HG03571 (cell line): ENCODE data around the gene PRTFDC1.
"Not testable (repeated sequence)": the region's sequence is repeated elsewhere in the genome, so short reads cannot be mapped to it uniquely, and the experiment has no call there.

Experiments
- ATAC-seq: cut with Tn5 transposase; IDR thresholded peaks from one replicate; pipeline ENCODE4 v1.9.1; 2021; ENCODE audit not compliant: unreplicated experiment

Gene PRTFDC1

DNA sequence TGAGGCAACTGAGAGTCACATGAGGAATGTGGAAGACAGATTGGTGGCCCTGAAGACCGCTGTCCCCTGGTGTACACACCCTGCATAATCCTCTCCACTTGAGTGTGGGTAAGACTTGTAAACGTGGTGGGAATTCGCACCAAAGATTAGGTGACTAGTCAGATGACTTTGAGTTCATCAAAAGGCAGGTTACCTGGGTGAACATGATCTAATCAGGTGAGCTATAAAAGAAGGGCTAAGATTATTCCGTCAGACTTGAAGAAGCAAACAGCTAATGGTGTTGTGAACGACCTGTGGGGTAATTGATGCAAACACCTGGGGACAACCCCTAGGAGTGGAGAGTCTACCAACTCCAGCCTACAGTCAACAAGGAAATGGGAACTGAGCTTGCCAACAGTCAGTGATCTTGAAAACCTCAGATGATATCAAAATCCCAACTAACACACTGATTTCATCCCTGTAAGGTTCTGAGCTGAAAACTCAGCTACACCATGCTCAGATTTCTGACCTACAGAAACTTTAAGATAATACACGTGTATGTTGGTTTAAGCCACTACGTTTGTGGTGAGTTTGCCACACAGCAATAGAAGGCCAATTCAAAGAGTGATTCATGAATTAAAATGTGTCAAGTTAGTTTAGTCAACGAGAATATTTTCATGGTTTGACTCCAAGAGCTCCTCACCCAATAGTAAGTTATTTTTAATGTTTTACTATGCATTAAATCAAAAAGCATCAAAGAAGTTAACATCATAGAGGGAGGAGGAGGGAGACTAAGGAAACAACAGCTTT is 16.7 kb downstream of the PRTFDC1 start:
- no peak for ATAC-seq

DNA sequence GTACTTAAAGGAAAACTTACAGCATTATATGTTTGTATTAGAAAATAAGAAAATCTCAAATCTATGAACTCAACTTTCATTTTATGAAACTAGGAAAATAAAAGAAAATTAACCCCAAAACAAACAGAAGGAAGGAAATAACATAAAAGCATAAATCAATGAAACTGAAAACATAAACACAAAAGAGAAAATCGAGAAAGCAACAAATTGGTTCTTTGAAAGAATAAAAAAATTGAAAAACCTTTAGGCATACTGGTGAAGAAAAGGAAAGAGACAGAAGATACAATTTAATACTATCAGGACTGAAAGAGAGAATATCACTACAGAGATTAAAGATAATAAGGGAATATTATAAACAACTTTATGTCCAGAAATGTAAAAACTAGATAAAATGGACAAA is 21.2 kb downstream of the PRTFDC1 start:
- no peak for ATAC-seq

DNA sequence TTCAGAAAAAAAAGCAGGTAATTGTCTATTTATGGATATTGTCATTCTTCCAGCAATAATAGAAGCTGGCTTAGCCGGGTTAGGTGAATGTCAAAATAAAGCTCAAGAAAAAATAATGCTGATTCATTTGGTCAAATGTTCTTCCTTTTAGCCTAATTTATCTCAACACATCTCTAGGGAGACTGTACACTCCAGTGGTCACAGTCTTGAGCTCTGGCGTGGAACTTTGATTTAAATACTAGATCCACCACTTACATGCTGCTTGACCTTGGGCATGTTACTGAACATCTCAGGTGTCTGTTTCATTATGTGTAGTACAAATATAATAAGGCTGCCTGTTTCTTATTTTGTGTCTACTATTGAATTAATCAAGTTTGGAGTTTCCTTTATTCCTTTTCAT is 22.0 kb downstream of the PRTFDC1 start:
- ATAC-seq, result peak; percentile 79

DNA sequence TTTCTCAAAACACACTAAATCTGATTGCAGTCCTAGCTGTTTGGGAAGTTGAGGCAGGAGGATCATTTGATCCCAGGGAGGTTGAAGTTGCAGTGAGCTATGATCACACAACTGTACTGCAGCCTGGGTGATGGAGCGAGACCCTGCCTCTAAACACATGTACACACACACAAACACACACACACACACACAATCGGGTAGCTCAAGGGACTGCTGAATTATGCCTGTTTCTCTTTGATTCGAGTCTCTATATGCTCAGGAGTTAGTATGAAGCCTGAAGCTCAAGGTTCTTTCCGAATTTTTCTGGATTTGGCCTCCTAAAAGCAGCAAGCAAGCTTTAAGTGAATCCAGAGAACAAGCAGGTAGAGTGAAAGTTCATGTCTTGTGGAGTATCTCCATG is 22.5 kb downstream of the PRTFDC1 start:
- ATAC-seq, result no peak

DNA sequence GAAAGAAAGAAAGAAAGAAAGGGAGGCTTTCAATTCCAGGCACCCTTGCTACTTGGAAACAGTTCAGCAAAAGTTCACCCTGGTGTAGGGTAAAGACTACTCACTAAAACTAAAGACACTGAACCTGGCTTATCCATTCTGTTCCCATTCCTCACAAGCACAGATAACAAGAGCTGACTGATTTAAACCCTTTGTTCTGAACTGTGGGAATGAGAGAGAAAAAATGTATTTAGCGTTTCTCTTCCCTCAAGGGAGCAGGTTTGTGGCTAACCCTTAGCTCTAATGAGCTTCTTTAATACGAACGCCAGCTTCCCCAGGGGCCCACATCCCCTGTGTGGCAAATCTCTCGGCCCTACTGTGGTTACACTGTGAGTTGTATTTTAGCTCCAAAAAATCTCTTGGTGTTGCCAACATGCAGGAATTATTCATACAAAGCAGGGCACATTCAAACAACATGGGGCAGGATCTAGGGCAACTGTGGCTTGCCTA is 23.3 kb downstream of the PRTFDC1 start:
- no peak for ATAC-seq

DNA sequence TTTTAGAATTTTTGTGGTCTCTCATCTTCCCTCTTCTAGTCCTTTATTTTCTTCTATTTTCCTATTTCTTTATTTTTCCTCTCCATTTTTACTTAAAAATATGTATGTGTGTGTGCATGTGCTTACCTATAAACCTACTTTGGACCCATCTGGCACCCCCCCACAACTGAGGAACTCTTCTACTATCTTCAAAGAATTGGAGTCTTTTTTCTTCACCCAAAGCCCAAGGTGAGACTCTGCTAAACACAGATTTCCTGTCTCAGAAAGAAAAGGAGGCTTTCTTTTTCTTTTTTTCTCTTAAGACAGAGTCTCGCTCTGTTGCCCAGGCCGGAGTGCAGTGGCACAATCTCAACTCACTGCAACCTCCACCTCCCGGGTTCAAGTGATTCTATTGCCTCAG is 24.2 kb downstream of the PRTFDC1 start:
- no peak for ATAC-seq

DNA sequence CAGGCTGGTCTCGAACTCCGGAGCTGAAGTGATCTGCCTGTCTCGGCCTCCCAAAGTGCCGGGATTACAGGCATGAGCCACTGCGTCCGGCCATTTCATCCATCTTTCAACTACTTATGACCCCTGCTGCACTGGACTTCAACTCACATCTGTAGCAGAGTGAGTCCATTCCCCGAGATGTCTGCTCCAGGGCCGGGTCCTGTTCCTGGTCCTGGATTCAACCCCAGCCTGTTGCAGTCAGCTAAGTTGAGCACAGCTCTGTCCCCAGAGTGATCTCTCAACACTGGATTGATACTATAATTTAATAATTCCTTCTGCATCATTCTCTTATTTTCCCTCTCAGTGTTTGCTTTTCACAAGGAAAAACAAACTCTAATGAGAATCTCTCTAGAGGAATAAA is 25.8 kb downstream of the PRTFDC1 start:
- no peak for ATAC-seq

DNA sequence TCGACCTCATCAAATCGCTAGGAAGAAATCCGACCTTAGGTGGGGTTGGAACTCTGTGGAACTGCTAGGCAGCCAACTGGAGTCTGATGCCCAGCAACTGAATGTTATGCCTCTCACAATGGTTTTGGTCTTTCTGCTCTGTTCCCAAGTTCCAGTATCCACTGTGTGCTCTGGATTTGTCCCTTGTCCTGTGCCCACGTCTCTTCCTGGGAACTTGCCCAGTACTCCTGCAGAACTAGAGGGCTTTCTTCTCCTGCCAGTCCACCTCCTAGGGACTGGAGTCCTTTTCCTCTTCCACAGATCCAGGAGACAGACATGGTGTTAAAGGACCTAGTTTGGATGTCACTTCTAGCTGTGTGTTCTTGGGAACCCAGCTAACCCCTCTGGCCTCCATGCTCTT is 26.6 kb downstream of the PRTFDC1 start:
- ATAC-seq, result no peak

DNA sequence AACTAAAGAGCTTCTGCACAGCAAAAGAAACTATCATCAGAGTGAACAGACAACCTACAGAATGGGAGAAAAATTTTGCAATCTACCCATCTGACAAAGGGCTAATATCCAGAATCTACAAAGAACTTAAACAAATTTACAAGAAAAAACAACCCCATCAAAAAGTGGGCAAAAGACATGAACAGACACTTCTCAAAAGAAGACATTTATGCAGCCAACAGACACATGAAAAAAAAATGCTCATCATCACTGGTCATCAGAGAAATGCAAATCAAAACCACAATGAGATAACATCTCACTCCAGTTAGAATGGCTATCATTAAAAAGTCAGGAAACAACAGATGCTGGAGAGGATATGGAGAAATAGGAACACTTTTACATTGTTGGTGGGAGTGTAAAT is 27.9 kb downstream of the PRTFDC1 start:
- not testable (repeated sequence) for ATAC-seq

DNA sequence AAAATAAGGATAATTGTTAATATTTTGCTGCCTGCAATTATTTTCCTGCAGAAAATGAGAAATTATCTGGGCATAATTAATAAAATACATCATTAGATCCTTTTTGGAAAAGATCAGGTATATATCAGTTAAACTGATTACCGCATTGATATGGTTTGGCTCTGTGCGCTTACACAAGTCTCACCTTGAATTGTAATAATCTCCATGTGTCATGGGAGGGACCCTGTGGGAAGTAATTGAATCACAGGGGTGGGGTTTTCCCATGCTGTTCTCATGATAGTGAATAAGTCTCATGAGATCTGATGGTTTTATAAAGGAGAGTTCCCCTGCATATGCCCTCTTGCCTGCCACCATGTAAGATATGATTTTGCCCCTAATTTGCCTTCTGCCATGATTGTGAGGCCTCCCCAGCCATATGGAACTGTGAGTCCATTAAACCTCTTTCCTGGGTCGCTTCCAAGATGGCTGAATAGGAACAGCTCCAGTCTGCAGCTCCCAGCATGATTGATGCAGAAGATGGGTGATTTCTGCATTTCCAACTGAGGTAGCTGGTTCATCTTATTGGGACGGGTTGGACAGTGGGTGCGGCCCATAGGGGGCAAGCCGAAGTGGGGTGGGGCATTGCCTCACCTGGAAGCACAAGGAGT is 30.1 kb downstream of the PRTFDC1 start:
- not testable (repeated sequence) for ATAC-seq

DNA sequence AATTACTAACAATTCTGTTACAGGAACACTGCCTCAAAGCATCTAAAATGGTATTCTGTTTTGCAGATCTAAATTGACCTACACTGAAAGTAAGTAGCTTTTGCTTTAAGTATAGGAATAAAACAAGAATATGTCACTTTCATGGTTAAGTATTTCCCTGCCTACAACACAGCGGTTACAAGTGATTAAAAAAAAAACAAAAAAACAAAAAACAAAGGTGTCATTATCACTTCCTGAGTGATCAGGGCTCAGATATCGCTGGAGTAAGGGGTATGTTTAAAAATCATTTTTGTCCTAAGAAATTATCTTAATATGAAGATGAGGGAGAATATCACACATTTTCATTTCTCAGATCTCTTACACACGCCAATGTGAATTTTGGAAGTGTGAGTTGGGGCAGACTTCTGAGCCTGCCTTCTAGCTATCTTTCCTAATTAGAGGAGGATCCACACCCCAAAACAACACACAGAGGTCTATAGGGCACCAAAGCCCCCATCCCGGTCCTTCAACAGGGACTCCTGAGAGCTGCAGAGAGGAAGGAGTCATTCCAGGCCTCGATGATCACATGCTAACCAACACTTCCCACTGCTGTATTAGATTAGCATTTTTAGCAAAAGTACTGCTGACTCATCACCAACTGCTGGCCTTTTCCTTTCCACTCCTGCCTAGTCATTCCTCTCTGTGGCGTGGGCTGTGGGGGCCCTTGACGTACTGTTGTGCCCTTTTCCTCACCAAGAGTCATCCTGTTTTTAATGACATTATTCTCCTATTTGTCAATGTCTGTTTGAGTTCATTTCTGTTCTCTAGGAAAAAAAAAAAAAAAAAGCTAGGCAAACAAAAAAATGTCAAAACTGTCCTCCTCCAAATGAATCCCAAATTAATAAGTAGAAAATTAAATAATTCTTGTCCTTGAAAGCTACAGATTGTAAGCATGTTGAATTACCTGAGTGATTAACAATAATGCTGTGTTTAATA is 31.2 kb downstream of the PRTFDC1 start:
- ATAC-seq, result peak; percentile 87

DNA sequence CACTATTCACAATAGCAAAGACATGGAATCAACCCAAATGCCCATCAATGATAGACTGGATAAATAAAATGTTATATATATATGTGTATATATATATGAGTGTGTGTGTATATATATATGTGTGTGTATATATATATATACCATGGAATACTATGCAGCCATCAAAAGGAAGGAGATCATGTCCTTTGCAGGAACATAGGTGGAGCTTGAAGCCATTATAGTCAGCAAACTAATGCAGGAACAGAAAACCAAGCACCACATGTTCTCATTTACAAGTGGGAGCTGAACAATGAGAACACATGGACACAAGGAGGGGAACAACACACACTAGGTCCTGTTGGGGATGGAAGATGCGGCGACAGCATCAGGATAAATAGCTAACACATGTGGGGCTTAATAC is 32.2 kb downstream of the PRTFDC1 start:
- not testable (repeated sequence) for ATAC-seq

DNA sequence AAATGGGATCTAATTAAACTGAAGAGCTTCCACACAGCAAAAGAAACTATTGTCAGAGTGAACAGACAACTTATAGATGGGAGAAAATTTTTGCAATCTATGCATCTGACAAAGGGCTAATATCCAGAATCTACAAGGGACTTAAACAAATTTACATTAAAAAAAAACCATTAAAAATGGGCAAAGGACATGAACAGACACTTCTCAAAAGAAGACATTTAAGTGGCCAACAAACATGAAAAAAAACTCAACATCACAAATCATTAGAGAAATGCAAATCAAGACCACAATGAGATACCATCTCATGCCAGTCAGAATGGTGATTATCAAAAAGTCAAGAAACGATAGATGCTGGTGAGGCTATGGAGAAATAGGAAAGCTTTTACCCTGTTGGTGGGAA is 32.8 kb downstream of the PRTFDC1 start:
- ATAC-seq, result not testable (repeated sequence)

DNA sequence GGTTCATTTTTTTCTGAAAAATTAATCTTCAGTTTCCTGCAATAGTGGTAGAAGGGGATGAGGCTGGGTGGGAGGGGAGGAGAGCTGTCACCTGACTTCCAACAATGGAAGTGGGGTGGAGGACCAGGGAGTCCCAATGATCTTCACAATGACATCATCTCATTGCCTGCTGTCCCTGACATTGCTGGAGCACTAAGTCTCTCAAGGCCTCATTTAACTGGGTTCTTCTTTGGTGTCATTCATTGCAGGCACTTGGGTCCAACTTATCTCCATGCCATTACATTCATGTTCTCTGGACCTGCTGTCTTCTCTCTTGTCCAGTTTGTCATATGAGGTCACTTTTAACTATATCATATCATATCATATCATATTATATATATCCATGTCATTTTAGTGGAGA is 34.4 kb downstream of the PRTFDC1 start:
- no peak for ATAC-seq

DNA sequence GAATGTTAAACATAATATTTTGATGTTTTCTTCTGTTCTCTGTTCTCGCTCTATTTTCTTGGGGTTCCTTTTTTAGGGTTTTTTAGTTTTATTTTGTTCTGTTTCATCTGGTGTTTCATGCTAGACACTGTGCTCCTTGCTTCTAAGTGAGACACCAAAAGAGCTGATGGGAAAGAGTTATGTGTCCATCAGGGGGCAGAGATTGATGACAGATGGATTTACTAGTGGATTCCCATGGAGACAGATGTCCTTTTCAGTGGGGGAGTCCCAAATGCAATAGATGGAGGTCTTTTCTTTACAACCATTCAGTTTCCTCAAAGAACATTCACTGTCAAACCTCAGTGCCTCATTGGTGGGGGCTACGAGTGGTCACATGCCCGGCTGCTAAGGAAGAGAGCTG is 34.9 kb downstream of the PRTFDC1 start:
- ATAC-seq, result no peak

DNA sequence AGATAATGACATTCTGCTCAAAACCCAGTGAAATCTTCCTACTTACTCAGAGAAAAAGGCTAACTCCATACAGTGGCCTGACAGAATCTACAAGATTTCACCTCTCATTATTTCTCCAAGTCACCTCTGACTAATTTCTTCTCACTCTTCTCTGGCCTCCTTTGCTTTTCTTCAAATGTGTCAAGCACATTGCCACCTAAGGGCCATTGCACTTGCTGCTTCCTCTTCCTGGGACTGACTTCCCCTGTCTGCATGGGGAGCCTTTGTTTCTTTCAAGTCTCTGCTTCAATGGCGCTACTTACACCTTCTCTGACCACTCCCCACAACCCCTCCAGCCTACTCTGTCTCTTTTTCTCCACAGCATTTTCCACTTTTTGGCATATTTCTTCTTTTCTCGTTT is 36.0 kb downstream of the PRTFDC1 start:
- no peak for ATAC-seq

DNA sequence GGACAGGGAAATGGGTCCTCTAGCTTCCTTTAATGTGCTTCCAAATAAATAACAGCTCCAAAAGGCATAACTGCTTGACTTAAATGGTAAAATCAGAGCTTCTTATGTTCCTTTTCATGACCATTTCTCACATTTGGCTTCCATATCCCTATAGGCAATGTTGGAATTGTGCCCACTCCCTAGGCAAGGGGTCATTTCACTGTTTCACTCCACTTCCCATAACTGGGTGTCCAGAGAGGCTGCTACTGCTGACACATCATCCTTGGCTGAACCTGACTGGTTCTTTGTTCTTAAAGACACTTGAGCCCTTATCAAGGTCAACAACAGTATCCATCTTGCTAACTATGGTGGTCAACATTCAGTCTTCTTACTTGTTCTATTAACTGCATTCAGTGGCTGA is 37.1 kb downstream of the PRTFDC1 start:
- no peak for ATAC-seq

DNA sequence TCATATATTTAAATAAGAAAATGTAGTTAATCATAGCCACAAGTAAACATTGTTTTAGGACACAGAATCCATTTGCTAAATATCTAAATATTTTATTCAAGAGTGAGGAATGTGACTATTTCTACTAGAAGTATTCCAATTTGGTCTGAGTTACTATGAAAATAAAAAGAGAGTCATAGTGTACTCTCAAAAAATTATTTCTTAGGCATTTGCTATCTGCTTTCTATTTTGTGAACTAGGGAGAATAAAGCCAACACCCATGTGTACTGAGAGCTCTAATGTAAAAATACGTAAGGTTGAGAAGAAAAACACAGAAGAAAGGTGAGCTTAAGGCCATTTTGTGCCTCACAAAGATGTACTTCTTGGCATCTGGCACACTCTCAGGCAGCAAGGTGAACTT is 38.3 kb downstream of the PRTFDC1 start:
- ATAC-seq, result no peak

DNA sequence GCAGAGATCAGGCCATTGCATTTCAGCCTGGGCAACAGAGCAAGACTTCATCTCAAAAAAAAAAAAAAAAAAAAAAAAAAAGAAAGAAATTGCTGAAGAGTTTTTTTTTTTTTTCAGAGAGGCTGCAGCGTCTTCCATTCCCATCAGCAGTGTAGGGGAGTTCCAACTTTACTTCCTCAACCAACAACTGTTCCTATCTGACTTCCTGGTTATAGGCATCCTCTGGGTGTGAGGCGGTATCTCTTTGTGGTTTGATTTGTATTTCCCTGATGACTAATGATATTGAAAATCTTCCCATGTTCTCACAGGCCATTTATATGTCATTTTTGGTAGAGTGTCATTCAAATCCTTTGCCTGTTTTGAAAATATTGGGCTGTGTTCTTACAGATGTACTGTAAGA is 40.2 kb downstream of the PRTFDC1 start:
- no peak for ATAC-seq

DNA sequence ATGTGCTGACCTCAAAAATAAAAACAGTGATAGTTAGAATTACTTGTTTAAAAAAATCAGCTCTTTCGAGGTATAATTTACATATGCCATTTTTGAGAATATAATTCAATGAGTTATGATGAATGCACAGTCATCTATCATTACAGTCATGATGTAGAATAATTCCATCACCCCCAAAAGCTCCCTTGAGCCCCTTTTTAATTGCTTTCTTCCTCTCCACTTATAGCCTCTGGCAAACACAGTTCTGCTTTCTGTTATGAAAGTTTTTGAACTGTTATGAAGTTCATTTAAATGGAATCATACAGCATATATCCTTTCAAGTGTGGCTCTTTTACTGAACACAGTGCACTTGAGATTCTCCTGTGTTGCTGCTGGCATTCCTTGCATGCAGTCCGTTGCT is 41.4 kb downstream of the PRTFDC1 start:
- ATAC-seq, result no peak

DNA sequence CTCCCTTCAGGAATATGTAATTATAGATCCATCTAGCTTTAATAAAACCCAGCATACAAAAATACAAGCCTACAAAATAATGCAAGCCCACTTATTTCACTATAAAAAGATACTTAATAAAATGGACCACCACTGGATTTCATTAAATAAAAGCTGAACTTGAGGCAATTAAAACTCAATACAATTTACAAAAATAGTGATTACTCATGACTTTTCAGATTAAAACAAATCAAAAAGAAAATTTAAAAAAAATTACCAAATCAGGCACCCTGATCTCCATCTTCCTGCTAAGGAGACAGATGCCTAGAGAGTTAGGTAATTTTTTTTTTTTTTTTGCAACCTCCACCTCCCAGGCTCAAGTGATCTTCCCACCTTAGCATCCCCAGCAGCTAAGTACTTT is 41.8 kb downstream of the PRTFDC1 start:
- ATAC-seq, result no peak
